HPDE6-E6E7 (cell line): ENCODE results near the gene RAB7A.
"Not testable (repeated sequence)": the region's sequence is repeated elsewhere in the genome, so short reads cannot be mapped to it uniquely, and the experiment has no call there.

Source experiments
- DNase-seq: peaks from one replicate; pipeline ENCODE4 v3.0.0; 2011; ENCODE audit warnings: missing footprints; ENCODE audit errors: extremely low spot score

Gene RAB7A

DNA sequence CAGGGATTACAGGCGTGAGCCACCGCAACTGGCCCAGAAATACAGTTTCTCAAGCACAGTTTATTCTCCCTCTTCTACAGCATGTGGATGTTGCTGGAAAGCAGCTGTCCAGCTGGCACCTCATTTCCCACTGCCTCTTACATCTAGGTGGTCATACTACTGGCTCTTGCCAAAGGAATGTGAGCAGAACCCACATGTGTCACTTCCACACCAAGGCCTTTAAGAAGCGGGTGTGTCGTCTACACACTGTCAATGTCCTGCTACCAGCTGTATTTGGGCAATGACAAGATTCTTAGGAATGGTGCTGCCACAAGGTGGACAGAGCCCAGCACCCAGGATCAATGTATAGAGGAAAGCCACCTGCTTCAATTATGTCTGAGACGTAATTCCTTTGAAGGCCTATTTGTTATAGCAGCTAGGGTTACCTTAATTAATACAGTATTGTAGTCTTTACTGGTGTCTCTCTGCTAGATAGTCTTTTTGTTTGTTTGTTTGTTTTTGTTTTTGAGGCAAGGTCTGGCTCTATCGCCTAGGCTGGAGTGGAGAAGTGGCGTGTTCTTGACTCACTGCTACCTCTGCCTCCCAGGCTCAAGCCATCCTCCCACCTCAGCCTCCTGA is 15.1 kb upstream of the RAB7A start:
- no peak for DNase-seq

DNA sequence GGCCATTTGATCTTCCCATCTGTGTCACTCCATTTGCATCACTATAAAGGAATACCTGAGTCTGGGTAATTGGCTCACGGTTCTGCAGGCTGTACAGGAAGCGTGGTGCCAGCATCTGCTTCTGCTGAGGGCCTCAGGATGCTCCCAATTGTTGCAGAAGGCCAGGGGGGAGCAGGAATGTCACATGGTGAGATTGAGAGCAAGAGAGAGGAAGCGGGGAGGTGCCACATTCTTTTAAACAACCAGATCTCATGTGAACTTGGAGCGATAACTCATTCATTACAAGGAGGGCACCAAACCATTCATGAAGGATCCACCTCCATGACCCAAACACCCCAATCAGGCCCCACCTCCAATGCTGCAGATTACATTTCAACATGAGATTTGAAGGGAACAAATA is 13.1 kb upstream of the RAB7A start:
- DNase-seq = no peak

DNA sequence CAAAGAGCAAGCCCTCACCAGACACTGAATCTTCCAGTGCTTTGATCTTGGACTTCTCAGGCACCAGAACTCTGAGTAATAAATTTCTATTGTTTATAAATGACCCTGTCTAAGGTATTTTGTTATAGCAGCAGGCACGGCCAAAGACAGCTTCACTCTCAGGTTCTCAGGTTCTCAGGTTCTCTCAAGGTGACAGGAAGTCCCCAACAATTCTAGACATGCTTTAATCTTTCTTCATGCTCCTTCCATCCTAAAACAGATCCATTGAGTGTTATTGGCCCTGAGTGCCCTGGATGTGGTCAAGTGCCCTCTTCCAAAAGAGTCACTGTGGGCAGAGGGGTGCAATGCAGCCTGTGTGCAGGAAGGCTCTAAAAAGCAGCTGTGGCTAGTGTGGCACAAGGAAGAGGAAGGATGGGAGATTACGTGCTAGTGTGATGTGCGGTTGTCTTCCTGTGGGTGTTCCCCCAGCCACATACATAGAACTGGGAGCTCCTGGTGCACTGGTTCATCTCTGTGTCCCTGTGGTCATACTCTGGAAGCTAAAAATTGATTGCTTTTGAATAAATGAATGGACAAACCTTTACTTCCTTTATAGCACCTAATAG is 11.0 kb upstream of the RAB7A start:
- no peak for DNase-seq

DNA sequence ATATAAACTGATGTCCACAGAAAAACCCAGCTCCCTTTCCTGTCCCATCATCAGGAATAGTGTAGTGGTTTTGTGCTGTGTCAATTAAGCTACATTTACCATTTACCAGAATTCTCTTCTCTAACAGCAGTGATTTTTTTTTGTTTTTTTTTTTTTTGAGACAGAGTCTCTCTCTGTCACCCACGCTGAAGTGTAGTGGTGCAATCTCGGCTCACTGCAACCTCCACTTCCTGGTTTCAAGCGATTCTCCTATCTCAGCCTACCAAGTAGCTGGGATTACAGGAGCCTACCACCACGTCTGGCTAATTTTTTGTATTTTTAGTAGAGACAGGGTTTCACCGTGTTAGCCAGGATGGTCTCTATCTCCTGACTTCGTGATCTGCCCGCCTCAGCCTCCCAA is 7.1 kb upstream of the RAB7A start:
- not testable (repeated sequence) for DNase-seq

DNA sequence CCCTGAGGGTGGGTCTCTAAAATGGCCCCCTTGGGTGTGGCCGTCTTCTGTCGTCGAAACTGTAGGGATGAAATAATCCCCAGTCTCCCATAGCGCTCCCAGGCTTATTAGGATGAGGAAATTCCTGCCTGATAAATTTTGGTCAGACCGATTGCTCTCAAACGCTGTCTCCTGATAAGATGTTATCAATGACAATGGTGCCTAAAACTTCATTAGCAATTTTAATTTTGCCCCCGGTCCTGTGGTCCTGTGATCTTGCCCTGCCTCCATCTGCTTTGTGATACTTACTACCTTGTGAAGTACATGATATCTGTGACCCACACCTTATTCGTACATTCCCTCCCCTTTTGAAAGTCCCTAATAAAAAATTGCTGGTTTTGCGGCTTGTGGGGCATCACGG is 5.1 kb upstream of the RAB7A start:
- no peak for DNase-seq

DNA sequence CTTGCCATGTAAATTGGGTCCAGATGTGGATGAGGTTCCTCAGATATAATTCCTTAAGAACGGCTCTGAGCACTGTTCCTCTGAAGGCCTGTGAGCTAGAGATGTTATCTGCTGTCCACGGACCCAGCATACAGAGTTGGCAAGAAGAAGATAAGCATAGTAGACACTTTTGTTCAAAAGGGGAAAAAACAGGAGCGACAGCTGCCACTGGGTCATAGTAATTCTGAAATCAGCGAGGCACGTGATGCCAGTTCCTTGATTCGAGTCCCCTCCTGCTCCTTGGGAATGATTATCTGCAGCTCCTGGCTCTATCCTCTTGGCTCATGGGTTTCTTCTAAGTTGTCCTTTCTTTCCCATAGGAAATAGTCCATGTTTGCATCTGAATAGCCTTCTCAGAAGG is 2.5 kb upstream of the RAB7A start:
- DNase-seq = no peak

DNA sequence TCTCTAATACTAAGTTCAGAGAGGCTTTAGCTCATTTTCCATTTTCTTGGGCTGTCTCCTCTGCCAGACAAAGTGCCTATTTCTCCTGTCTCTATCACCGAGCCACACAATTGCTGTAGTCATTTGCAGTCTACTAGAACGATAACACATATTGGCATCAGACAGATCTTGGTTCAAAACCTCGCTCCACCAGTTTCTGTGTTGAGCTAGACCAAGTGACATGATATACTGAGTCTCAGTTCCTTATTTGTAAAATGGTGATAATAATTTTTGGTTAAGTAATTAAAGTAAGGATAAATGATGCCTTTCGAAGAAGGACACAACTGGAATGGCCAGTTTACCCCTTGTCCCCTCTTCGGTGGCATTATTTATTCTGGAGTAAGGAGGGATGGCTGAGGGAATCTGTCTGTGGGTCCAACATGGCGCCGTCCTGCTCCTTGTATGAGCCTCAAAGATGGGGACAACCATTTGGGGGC is 398 bp upstream of the RAB7A start:
- DNase-seq = no peak

DNA sequence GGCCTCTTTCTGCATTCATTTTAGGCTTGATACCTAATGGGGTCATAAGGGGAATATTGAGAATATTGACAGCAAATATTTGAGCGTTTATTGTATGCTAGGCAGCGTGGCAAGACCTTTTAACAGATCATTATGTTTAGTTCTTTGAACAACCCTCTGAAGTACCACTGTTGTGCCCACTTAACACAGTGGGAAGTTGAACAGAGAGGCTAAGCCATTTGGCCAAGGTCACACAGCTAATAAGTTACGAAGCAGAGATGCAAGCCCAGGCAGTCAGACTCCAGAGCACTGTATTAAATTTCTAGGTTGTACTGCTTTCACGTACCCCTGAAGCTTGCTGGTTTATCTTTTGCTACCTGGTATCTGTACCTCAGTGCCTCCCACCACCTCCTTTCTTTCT is 1.1 kb downstream of the RAB7A start:
- DNase-seq = no peak

DNA sequence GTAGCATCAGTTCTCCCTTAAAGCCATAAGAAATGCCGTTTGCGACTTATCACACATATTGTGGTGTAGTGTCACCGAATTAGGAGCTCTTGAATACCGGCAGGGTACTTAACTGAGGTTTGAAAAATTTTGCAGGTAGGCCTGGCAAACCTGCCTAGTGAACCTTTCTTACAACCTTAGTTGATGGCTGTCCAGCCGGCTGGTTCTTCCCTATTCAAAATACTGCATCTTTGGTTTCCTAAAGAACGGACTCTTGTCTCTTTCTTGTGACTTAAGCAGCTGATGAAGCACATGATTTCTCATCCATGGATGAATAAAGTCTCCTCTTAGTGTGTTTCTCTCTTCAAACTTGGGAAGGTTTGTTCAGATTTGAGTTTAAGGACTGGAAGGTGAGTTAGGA is 1.5 kb downstream of the RAB7A start:
- DNase-seq = no peak

DNA sequence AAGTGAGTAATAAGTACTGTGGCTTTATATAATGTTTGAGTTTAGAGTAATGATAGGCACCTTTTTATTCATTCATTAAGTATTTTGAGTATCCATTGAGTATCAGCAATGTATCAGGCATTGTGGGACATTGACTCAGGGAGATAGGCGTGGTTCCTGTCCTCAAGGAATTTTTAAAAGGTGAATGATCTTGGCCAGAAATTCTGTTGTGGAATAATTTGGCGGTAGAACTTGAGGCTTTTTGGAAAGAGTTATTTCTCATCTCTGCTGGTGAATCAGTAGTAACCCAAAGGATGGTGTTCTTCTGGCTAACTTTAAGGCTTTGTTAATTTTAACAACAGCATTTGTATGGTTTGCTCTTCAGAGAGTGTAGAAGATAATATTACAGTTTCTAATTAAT is 2.0 kb downstream of the RAB7A start:
- DNase-seq = no peak

DNA sequence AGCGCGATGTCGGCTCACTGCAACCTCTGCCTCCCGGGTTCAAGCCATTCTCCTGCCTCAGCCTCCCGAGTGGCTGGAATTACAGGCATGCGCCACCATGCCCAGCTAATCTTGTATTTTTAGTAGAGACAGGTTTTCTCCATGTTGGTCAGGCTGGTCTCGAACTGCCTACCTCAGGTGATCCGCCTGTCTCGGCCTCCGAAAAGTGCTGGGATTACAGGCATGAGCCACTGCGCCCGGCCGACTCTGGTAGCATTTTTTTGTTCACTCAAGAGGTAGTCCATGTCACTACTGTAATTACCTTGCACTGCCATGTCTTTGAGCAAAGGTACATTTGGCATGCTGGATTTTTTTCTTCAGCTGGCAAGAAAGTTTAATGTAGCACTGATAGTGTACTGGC is 2.5 kb downstream of the RAB7A start:
- DNase-seq = not testable (repeated sequence)

DNA sequence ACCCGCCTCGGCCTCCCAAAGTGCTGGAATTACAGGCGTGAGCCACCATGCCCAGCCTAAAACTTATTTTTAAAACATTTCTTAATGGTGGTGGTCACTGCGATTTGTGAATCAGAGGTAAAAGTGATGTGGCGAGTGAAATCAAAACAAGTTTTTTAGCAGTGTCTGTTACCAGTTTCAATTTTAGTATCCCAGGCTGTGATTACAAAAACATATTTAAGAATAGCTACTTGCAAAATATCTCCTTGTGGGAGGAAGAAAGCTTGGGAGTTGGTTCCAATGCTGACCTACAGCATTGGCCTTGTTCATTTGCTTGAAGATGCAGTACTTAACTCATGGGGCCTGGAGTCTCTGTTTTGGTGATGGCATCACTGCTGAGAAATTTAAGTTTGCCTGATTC is 4.5 kb downstream of the RAB7A start:
- DNase-seq = no peak

DNA sequence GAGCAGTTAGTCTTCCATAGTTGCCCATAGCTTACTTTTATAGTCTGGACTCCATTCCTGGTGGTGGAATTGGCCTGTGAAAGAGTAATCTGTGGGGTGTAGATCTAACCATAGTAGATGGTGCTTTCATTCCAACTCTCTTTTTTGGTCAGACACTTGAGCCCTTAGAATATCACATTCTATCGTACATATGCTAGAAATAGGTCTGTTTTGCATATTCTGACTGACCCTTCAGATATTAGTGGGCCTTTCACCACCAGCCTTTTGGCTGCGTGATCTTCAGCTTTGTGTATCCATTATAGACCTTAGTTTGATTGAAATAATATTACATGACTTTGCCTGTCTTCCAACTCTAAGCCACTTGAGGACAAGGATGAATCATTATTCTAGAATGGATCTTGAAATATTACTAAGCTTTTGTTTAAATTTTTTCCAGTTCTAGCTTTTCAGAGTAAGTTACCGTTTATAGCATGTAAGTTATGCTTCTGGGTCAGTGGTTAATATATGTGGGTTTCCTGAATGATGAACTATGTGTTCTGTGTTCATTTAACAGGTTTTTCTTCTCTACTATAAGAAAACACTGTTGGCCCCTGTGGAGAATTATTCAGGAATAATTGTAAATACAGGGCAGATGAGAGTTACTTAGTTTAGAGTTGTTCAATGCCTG is 8.7 kb downstream of the RAB7A start:
- DNase-seq = no peak

DNA sequence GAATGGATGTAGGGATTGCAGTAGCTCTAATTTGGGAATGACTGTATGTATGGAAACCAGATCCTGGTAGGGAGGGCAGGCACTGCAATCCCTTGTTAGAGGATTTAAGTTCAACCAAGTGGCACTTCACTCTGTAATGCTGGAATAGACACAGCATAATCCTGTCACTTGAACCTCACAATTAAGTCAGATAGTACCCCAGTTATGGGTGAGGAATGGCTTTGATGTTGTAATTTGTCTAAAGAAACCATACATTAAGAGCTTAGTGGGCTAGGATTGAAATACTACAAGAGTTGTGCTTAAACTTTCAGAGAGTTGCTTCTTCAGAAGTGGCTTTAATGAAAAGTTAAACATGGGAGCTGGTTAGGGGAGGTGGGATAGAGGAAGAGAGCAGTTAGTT is 9.3 kb downstream of the RAB7A start:
- DNase-seq = no peak

DNA sequence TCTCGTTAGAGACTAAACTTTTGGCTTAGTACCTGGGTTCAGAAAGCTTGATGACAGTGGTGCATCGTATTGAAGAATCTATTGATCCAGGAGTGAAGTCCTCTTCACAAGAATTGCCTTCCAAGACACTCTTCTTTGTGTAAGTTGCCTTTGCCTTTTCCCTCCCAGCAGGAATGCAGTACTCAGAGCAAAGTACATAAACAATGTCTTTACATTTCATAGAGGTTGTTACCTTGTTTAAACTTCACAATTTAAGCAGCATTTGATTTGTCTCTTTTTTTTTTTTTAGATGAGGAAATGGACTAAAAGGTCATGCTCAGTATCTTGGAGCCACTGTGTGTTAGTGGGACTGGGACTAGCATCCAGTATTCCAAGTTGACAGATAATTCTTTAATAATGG is 9.9 kb downstream of the RAB7A start:
- no peak for DNase-seq

DNA sequence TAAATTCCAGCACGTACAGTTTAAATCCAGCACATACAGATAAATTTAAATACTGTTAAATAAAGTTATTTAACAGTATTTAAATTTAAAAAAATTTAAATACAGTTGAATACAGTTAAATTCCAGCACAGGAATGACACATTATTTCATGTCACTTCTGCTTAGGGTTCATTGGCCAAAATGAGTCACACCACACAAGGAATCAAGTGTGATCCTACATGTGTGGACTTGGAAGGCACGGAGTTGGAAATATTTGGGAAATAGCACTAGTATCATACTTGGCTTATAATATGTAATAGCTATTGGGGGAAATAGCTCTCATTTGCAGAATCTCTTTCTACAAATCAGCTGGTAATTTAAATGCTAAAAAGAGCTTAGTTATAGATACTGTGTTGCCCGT is 10.6 kb downstream of the RAB7A start:
- DNase-seq = no peak

DNA sequence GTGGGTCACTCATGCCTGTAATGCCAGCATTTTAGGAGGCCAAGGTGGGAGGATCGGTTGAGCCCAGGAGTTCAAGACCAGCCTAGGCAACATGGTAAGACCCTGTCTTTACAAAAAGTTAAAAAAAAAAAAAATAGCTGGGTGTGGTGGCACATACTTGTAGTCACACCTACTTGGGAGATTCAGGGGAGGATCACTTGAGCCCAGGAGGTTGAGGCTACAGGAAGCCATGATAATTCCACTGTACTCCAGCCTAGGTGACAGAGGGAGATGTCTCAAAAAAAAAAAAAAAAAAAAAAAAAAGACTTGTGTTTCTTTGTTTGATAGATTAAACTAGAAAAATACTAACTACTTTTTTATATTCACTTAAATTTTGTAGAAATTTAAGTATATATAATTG is 14.6 kb downstream of the RAB7A start:
- DNase-seq = no peak

DNA sequence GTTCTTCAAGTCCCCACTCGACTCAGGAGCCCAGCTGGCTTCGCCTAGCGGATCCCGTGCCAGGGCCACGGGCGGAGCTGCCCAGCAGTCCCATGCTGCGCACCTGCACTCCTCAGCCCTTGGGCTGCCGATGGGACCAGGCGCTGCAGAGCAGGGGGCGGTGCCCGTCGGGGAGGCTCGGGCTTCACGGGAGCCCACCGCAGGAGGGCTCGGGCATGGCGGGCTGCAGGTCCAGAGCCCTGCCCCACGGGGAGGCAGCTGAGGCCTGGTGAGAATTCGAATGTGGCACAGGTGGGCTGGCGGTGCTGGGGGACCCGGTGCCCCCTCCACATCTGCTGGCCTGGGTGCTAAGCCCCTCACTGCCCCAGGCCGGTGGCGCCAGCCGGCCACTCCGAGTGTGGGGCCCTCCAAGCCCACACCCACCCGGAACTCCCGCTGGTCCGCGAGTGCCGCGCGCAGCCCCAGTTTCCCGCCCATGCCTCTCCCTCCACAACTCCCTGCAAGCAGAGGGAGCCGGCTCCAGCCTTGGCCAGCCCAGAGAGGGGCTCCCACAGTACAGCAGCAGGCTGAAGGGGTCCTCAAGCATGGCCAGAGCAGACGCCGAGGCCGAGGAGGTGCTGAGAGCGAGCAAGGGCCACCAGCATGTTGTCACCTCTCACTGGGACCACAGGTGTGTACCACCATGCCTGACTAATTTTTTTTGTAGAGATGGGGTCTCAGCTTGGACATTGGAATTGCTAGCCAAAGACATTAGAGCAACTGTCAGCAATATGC is 17.0 kb downstream of the RAB7A start:
- no peak for DNase-seq

DNA sequence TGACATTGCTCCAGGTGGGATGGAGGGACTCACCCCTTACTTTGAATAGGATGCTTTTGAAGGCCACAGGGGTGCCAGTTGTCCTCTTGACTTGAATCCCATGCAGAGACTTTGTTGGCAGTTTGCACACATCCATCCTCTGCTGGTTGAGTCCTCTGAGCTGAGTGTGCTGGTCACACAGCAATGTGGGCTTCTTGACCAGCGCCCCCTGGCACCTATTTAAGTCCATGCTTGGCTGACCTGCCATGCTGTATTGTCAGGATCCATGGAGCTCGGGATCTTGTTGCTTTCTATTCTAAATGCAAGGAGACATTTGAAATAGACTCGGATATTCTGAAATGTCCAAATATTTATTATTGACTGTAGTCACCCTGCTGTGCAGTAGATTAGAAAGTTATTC is 19.8 kb downstream of the RAB7A start:
- no peak for DNase-seq

DNA sequence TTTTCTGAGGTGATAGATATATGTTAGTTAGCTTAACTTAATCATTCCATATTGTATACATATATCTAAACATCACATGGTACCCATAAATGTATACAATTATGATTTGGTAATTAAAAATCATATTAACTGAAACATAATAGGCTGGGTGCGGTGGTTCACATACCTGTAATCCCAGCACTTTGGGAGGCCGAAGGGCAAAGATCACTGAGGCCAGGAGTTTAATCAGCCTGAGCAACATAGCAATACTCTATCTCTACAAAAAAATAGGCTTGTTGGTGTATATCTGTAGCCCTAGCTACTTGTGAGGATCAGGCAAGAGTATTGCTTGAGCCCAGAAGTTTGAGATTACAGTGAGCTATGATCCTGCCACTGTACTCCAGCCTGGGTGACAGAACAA is 20.9 kb downstream of the RAB7A start:
- DNase-seq = no peak

DNA sequence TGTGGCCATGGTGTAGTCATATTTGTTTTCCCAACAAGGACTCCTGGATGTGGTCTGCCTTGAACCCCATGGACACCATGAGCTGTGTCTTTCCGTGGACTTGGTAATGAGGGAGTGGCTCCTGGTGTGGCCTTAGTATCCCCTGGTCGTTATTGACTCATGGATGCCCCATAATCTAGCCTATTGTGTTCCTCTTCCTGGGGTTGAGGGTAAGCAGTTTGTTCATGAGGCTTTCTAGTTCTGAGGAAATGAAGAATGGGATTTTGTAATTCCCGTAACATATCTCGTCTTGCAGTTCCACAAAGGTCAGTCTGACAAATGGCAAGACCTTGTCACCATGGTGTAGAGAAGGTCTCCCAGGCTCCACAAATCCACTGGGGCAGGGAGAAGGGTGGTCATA is 22.6 kb downstream of the RAB7A start:
- DNase-seq = no peak

DNA sequence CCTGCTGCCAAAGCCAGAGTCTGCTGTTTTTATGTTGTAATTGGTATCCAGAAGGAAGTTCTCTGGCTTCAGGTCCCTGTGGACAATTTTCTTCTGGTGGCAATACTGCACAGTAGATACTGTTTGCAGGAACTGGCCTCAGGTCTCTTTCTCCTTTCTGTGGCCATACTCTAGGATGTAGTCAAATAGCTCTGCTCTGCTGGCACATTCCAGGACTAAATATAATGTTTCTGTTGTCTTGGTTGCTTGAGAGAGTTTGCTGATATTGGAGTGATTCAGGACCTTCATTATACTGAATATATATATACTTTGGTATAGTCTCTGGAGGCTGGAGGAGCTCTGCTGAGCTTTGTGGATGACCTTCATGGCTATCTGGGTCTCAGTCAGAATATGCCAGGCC is 23.1 kb downstream of the RAB7A start:
- DNase-seq = no peak

DNA sequence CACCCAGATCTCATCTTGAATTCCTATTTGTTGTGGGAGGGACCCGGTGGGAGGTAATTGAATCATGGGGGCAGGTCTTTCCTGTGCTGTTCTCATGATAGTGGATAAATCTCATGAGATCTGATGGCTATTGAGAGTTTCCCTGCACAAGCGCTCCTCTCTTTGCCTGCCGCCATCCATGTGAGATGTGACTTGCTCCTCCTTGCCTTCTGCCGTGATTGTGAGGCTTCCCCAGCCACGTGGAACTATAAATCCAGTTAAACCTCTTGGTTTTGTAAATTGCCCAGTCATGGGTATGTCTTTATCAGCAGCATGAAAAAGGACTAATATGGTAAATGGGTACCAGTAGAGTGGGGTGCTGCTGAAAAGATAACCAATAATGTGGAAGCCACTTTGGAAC is 23.6 kb downstream of the RAB7A start:
- not testable (repeated sequence) for DNase-seq
